BLaER1 treated with 17β-estradiol and CSF1 and Interleukin-3, amounts not matched to agents 10 nM and 100 nM (cell line): ENCODE data around the gene SLC10A2.

Experiments
- H3K27ac ChIP-seq, 11 experiments: shearing (Covaris generic); formaldehyde crosslinking; 2 replicates each; pipeline ENCODE4 v1.8.1; 2022
- H3K27me3 ChIP-seq, 11 experiments: shearing (Covaris generic); formaldehyde crosslinking; 2 replicates each; pipeline ENCODE4 v1.8.1; 2022
- H3K36me3 ChIP-seq, 11 experiments: shearing (Covaris generic); formaldehyde crosslinking; 2 replicates each; pipeline ENCODE4 v1.8.1; 2022
- H3K4me1 ChIP-seq, 10 experiments: shearing (Covaris generic); formaldehyde crosslinking; 2 replicates each; pipeline ENCODE4 v1.8.1; 2022
- H3K4me2 ChIP-seq, 11 experiments: shearing (Covaris generic); formaldehyde crosslinking; 2 replicates each; pipeline ENCODE4 v1.8.1; 2022
- H3K4me3 ChIP-seq, 10 experiments: shearing (Covaris generic); formaldehyde crosslinking; 2 replicates each; pipeline ENCODE4 v1.8.1; 2022
- H3K9ac ChIP-seq, 11 experiments: shearing (Covaris generic); formaldehyde crosslinking; 2 replicates each; pipeline ENCODE4 v1.8.1; 2022
- H3K9me3 ChIP-seq, 11 experiments: shearing (Covaris generic); formaldehyde crosslinking; replicated peaks in 1 of 11; 2 replicates each; pipeline ENCODE4 v1.8.1; 2022
- H4K20me1 ChIP-seq, 11 experiments: shearing (Covaris generic); formaldehyde crosslinking; 2 replicates each; pipeline ENCODE4 v1.8.1; 2022
- Cebpa-rat ChIP-seq, 11 experiments: shearing (Covaris generic); IDR thresholded peaks; 2 replicates each; pipeline ENCODE4 v1.8.1; 2022

SLC10A2 gene

GRCh38 chr13:103033999-103034398 lies 32.2 kb downstream of the SLC10A2 start:
- Histone ChIP-seq H3K27me3 (no peaks in the 10 kb centered on the region), H3K27ac (peak overlapping the region in 5 of 11 experiments; percentile 19 to 78 (median 29); a peak in 7 of 22 replicates), H3K9me3 (peaks cover 0 to 25% (median 13%) of the 10 kb centered on the region in 11 experiments; a peak in 13 of 22 replicates), H3K4me1 (peaks cover 0 to 64% (median 53%) of the 10 kb centered on the region in 10 experiments; a peak in 17 of 20 replicates), H4K20me1 (no peaks in the 10 kb centered on the region), H3K36me3 (no peaks in the 10 kb centered on the region), H3K4me2 (peak overlapping the region in 8 of 11 experiments; percentile 8 to 68 (median 54); a peak in 11 of 22 replicates), H3K9ac (no peak overlapping the region; a peak in 1 of 22 replicates), H3K4me3 (no peak overlapping the region)
- no peak for TF ChIP-seq Cebpa-rat (IDR thresholded peaks at IDR 0.05)

- peaks cover 0 to 76% (median 53%) of the 10 kb centered on the region in 10 experiments; a peak in 17 of 20 replicates for H3K4me1 ChIP-seq
- no peak for TF ChIP-seq Cebpa-rat (IDR thresholded peaks at IDR 0.05)
Observed at GRCh38 chr13:103031332-103031873, 34.8 kb downstream of the SLC10A2 start.

GRCh38 chr13:103030776-103031175 lies 35.4 kb downstream of the SLC10A2 start:
- Histone ChIP-seq H3K27me3 (no peaks in the 10 kb centered on the region), H3K9ac (peak overlapping the region in 3 of 11 experiments; percentile 16 to 65 (median 35); a peak in 4 of 22 replicates), H3K9me3 (peaks cover 16 to 46% (median 28%) of the 10 kb centered on the region in 11 experiments), H3K4me1 (peaks cover 0 to 76% (median 53%) of the 10 kb centered on the region in 10 experiments; a peak in 17 of 20 replicates), H3K4me2 (peak overlapping the region in 10 of 11 experiments; percentile 10 to 68 (median 54); a peak in 18 of 22 replicates), H3K4me3 (no peak overlapping the region; a peak in 1 of 20 replicates), H4K20me1 (no peaks in the 10 kb centered on the region), H3K27ac (peak overlapping the region in 5 of 11 experiments; percentile 21 to 78 (median 60); a peak in 9 of 22 replicates), H3K36me3 (no peaks in the 10 kb centered on the region)
- no peak for TF ChIP-seq Cebpa-rat (IDR thresholded peaks at IDR 0.05)

More at GRCh38 chr13:103031332-103031873, 34.8 kb downstream of the SLC10A2 start:
- H4K20me1 ChIP-seq, result no peaks in the 10 kb centered on the region
- no peak overlapping the region; a peak in 1 of 20 replicates for H3K4me3 ChIP-seq
- H3K27ac ChIP-seq, result peak overlapping the region in 6 of 11 experiments; percentile 27 to 78 (median 48); a peak in 10 of 22 replicates
- no peaks in the 10 kb centered on the region for H3K27me3 ChIP-seq
- peaks cover 14 to 41% (median 22%) of the 10 kb centered on the region in 11 experiments for H3K9me3 ChIP-seq
- H3K4me2 ChIP-seq, result peak overlapping the region in 10 of 11 experiments; percentile 10 to 68 (median 54); a peak in 18 of 22 replicates
- H3K9ac ChIP-seq, result peak overlapping the region in 3 of 11 experiments; percentile 16 to 65 (median 35); a peak in 4 of 22 replicates
- no peaks in the 10 kb centered on the region for H3K36me3 ChIP-seq

GRCh38 chr13:103029798-103030197 lies 36.4 kb downstream of the SLC10A2 start:
- Histone ChIP-seq H4K20me1 (no peaks in the 10 kb centered on the region), H3K36me3 (no peaks in the 10 kb centered on the region)

GRCh38 chr13:103022336-103022735 lies 43.9 kb downstream of the SLC10A2 start:
- Histone ChIP-seq H3K36me3 (no peaks in the 10 kb centered on the region), H3K27me3 (no peaks in the 10 kb centered on the region), H3K27ac (no peak overlapping the region), H3K4me2 (no peak overlapping the region), H3K4me1 (peaks cover 0 to 16% (median 4%) of the 10 kb centered on the region in 10 experiments; a peak in 5 of 20 replicates), H3K9me3 (peaks cover 10 to 47% (median 36%) of the 10 kb centered on the region in 11 experiments), H4K20me1 (no peaks in the 10 kb centered on the region), H3K9ac (no peak overlapping the region), H3K4me3 (no peak overlapping the region)
- no peak for TF ChIP-seq Cebpa-rat (IDR thresholded peaks at IDR 0.05)

More at GRCh38 chr13:103029798-103030197, 36.4 kb downstream of the SLC10A2 start:
- no peak for TF ChIP-seq Cebpa-rat (IDR thresholded peaks at IDR 0.05)
- Histone ChIP-seq H3K4me1 (peaks cover 0 to 69% (median 50%) of the 10 kb centered on the region in 10 experiments; a peak in 17 of 20 replicates), H3K4me3 (peak overlapping the region in 1 of 10 experiments; percentile 27; a peak in 1 of 20 replicates), H3K9me3 (peaks cover 16 to 55% (median 38%) of the 10 kb centered on the region in 11 experiments), H3K4me2 (peak overlapping the region in 8 of 11 experiments; percentile 28 to 68 (median 62); a peak in 15 of 22 replicates), H3K27me3 (no peaks in the 10 kb centered on the region), H3K9ac (peak overlapping the region in 2 of 11 experiments; percentile 23 to 30; a peak in 3 of 22 replicates), H3K27ac (peak overlapping the region in 5 of 11 experiments; percentile 14 to 78 (median 60); a peak in 7 of 22 replicates)

DNA sequence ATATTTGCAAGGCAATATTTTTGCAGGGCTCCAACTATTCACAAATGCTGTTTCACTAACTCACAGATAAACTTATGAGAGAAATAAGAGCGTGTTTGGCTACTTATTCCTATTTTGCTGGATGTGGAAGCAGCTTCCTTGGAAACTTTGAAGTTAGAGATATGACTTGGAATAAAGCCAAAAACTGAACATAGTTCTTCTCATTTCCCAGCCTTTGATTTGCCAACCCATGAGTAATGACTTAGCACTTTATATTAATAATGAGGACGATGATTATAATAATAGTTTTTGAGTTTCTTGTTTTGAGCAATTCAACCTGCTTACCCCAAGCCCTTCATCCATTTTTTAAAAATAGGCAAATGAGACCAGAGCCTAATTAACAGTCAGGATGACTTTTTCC lies 47.7 kb downstream of the SLC10A2 start:
- H3K36me3 ChIP-seq, result no peaks in the 10 kb centered on the region
- H3K9me3 ChIP-seq, result peaks cover 0 to 30% (median 9%) of the 10 kb centered on the region in 11 experiments; a peak in 9 of 22 replicates
- no peaks in the 10 kb centered on the region for H3K27me3 ChIP-seq
- no peak overlapping the region for H3K27ac ChIP-seq
- no peaks in the 10 kb centered on the region for H4K20me1 ChIP-seq
- H3K9ac ChIP-seq, result no peak overlapping the region
- H3K4me1 ChIP-seq, result peaks cover 0 to 18% (median 4%) of the 10 kb centered on the region in 10 experiments; a peak in 5 of 20 replicates
- H3K4me3 ChIP-seq, result no peak overlapping the region
- no peak for TF ChIP-seq Cebpa-rat (IDR thresholded peaks at IDR 0.05)
- peak overlapping the region in 1 of 11 experiments; percentile 12; a peak in 1 of 22 replicates for H3K4me2 ChIP-seq

- H3K27me3 ChIP-seq, result no peaks in the 10 kb centered on the region
- H3K27ac ChIP-seq, result no peak overlapping the region
- H3K4me3 ChIP-seq, result no peak overlapping the region
- H3K9me3 ChIP-seq, result peaks cover 0 to 31% (median 5%) of the 10 kb centered on the region in 11 experiments; a peak in 11 of 22 replicates
- H4K20me1 ChIP-seq, result no peaks in the 10 kb centered on the region
- no peak overlapping the region for H3K4me2 ChIP-seq
- no peak for TF ChIP-seq Cebpa-rat (IDR thresholded peaks at IDR 0.05)
- no peak overlapping the region for H3K9ac ChIP-seq
- no peaks in the 10 kb centered on the region for H3K36me3 ChIP-seq
- H3K4me1 ChIP-seq, result peaks cover 4 to 16% (median 9%) of the 10 kb centered on the region in 10 experiments
Observed at GRCh38 chr13:103012646-103013045, 53.6 kb downstream of the SLC10A2 start.

DNA sequence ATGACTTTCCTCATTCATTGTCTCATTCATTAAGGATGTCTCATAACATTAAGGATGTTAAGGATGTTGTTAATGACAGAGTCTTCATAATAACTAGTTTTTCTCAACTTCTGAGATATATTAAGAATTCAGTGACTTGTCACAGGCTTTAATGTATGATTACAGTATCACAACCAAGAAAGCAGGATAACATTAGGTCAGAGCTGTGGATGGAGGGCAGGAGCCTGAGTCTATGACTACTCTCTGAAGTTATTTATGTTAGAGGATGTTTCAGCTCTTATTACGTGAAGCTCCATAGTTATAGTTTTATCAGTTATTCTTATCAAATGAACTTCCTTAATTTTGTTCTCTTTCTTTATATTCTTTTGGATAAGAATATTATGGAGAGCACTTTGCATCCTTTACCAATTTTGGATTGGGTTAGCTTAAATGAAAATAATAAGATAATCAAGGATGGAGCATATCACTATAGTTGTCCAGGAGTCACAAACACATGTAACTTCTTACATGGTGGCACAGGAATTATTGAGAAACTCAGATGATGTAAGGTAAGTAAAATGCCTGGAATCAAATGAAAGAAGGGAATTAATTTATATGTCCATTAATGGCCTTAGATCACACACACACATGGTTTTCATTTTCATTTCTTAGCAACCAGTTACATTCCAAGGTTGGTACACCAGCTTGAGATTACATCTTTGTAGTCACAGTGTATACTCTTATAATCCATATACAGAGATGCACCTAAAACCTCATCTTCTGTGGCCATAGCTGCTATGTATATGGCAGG lies 57.0 kb downstream of the SLC10A2 start:
- TF ChIP-seq Cebpa-rat (IDR thresholded peaks at IDR 0.05), result no peak
- peak overlapping the region in 1 of 11 experiments; percentile 85; a peak in 3 of 22 replicates for H3K27ac ChIP-seq
- H3K9ac ChIP-seq, result no peak overlapping the region
- no peaks in the 10 kb centered on the region for H3K27me3 ChIP-seq
- H3K9me3 ChIP-seq, result peaks cover 0 to 36% (median 16%) of the 10 kb centered on the region in 11 experiments; a peak in 16 of 22 replicates
- H3K4me2 ChIP-seq, result no peak overlapping the region
- peaks cover 14 to 28% (median 23%) of the 10 kb centered on the region in 10 experiments for H3K4me1 ChIP-seq
- H3K36me3 ChIP-seq, result no peaks in the 10 kb centered on the region
- no peaks in the 10 kb centered on the region for H4K20me1 ChIP-seq
- H3K4me3 ChIP-seq, result no peak overlapping the region
